ENCODE results near the gene MS4A14.
"Not testable (repeated sequence)": the region's sequence is repeated elsewhere in the genome, so short reads cannot be mapped to it uniquely, and the experiment has no call there.

MS4A14 gene

GRCh38 chr11:60392361-60392760 lies 3.9 kb upstream of the MS4A14 start:
- no peak for DNase-seq

- DNase-seq = no peak
These were observed 3.2 kb upstream of the MS4A14 start for GRCh38 chr11:60393016-60393415.

GRCh38 chr11:60394666-60395380 lies 1.4 kb upstream of the MS4A14 start:
- no peak for DNase-seq

- peak; percentile 41 for DNase-seq
These were observed 540 bp downstream of the MS4A14 start for GRCh38 chr11:60396799-60397198.

- DNase-seq = no peak
These were observed 23.8 kb downstream of the MS4A14 start for GRCh38 chr11:60420015-60420414.

GRCh38 chr11:60422609-60423008 lies 26.4 kb downstream of the MS4A14 start:
- DNase-seq = no peak

GRCh38 chr11:60428517-60428916 lies 32.3 kb downstream of the MS4A14 start:
- no peak for DNase-seq

- no peak for DNase-seq
These were observed 33.0 kb downstream of the MS4A14 start, which contains the start of gene MS4A5 for GRCh38 chr11:60429272-60429671. Gene MS4A5 (plus strand): TSS chr11:60429572. CDS start chr11:60429675, 103 bp downstream.

- no peak for DNase-seq
These were observed 35.0 kb downstream of the MS4A14 start for GRCh38 chr11:60431251-60431650.

GRCh38 chr11:60433401-60433800 lies 37.1 kb downstream of the MS4A14 start:
- no peak for DNase-seq

- no peak for DNase-seq
These were observed 50.8 kb downstream of the MS4A14 start for GRCh38 chr11:60447070-60447469.

- no peak for DNase-seq
These were observed 51.6 kb downstream of the MS4A14 start for GRCh38 chr11:60447846-60448245.

GRCh38 chr11:60451185-60451584 lies 54.9 kb downstream of the MS4A14 start:
- DNase-seq = not testable (repeated sequence)

GRCh38 chr11:60454212-60454611 lies 58.0 kb downstream of the MS4A14 start:
- DNase-seq = no peak

- no peak for DNase-seq
These were observed 59.3 kb downstream of the MS4A14 start, which contains the start of gene MS4A1 for GRCh38 chr11:60455531-60456042. Gene MS4A1 (plus strand): TSS chr11:60455847. CDS start chr11:60462375, 6,528 bp downstream.

- DNase-seq = no peak
These were observed 61.3 kb downstream of the MS4A14 start for GRCh38 chr11:60457576-60457975.

GRCh38 chr11:60459345-60459744 lies 63.1 kb downstream of the MS4A14 start:
- DNase-seq = no peak
